CD4-positive, alpha-beta T cell treated with Interleukin-12 subunit alpha and Interleukin-12 subunit beta, for 1 hour (primary cell): Measurements from ENCODE around the gene HTT.

Experiments used
- DNase-seq: peaks from one replicate; pipeline ENCODE4 v3.0.0-alpha.2; 2020

HTT gene

GRCh38 chr4:3225071-3225850 lies 150.8 kb downstream of the HTT start:
- DNase-seq: no peak

GRCh38 chr4:3225936-3226335 lies 151.5 kb downstream of the HTT start:
- DNase-seq: no peak

GRCh38 chr4:3226467-3226866 lies 152.0 kb downstream of the HTT start:
- DNase-seq: no peak

GRCh38 chr4:3226944-3227343 lies 152.5 kb downstream of the HTT start:
- no peak for DNase-seq

- DNase-seq: no peak
Measured at GRCh38 chr4:3227878-3228675, 153.6 kb downstream of the HTT start.

GRCh38 chr4:3228881-3229280 lies 154.4 kb downstream of the HTT start:
- DNase-seq: no peak

GRCh38 chr4:3229328-3229727 lies 154.8 kb downstream of the HTT start:
- no peak for DNase-seq

GRCh38 chr4:3229964-3230363 lies 155.5 kb downstream of the HTT start:
- DNase-seq: no peak

- no peak for DNase-seq
Measured at GRCh38 chr4:3231471-3231870, 157.0 kb downstream of the HTT start.

- DNase-seq: no peak
Measured at GRCh38 chr4:3232001-3232400, 157.5 kb downstream of the HTT start.

- no peak for DNase-seq
Measured at GRCh38 chr4:3232871-3233271, 158.4 kb downstream of the HTT start.

GRCh38 chr4:3233391-3234071 lies 159.1 kb downstream of the HTT start:
- DNase-seq: no peak

GRCh38 chr4:3234171-3235029 lies 159.9 kb downstream of the HTT start:
- DNase-seq: no peak

GRCh38 chr4:3235030-3235345 lies 160.5 kb downstream of the HTT start:
- no peak for DNase-seq

- no peak for DNase-seq
Measured at GRCh38 chr4:3235581-3235980, 161.1 kb downstream of the HTT start.

- no peak for DNase-seq
Measured at GRCh38 chr4:3236326-3236878, 161.9 kb downstream of the HTT start.

- no peak for DNase-seq
Measured at GRCh38 chr4:3237266-3237665, 162.8 kb downstream of the HTT start.

- DNase-seq: no peak
Measured at GRCh38 chr4:3237712-3238560, 163.5 kb downstream of the HTT start.

- no peak for DNase-seq
Measured at GRCh38 chr4:3238721-3239120, 164.2 kb downstream of the HTT start.

- DNase-seq: no peak
Measured at GRCh38 chr4:3239303-3239702, 164.8 kb downstream of the HTT start.
